HG02642 (cell line): ENCODE data around the gene MRGPRX1.
"Not testable (repeated sequence)": the region's sequence is repeated elsewhere in the genome, so short reads cannot be mapped to it uniquely, and the experiment has no call there.

Experiments
- ATAC-seq: cut with Tn5 transposase; IDR thresholded peaks from one replicate; pipeline ENCODE4 v1.9.1; 2021; ENCODE audit warnings: mild to moderate bottlenecking; ENCODE audit not compliant: unreplicated experiment, poor library complexity

MRGPRX1 gene

GRCh38 chr11:18939314-18939713 is at the start of gene MRGPRX1:
MRGPRX1 (minus strand) TSS chr11:18939414; CDS start chr11:18934784, 4,630 bp downstream.
- ATAC-seq, result no peak

- no peak for ATAC-seq
These were observed 48.4 kb upstream of the MRGPRX1 start for GRCh38 chr11:18987454-18988231.

GRCh38 chr11:18986744-18987143 is 47.5 kb upstream of the MRGPRX1 start:
- no peak for ATAC-seq

- ATAC-seq, result no peak
These were observed 42.7 kb upstream of the MRGPRX1 start for GRCh38 chr11:18981897-18982296.

GRCh38 chr11:18974192-18974591 is 35.0 kb upstream of the MRGPRX1 start:
- ATAC-seq, result no peak

- no peak for ATAC-seq
These were observed 33.1 kb upstream of the MRGPRX1 start for GRCh38 chr11:18972336-18972735.

- ATAC-seq, result no peak
These were observed 30.5 kb upstream of the MRGPRX1 start for GRCh38 chr11:18969720-18970119.

GRCh38 chr11:18958221-18958910 is 19.2 kb upstream of the MRGPRX1 start:
- no peak for ATAC-seq

GRCh38 chr11:18956630-18957029 is 17.4 kb upstream of the MRGPRX1 start:
- ATAC-seq, result no peak

- no peak for ATAC-seq
These were observed 3.1 kb downstream of the MRGPRX1 start for GRCh38 chr11:18936002-18936673.

- ATAC-seq, result no peak
These were observed 4.9 kb downstream of the MRGPRX1 start for GRCh38 chr11:18934195-18934814.

- ATAC-seq, result no peak
These were observed 11.5 kb downstream of the MRGPRX1 start for GRCh38 chr11:18927550-18928322.

- ATAC-seq, result not testable (repeated sequence)
These were observed 13.8 kb downstream of the MRGPRX1 start for GRCh38 chr11:18925426-18925825.

GRCh38 chr11:18912883-18913282 is 26.3 kb downstream of the MRGPRX1 start:
- ATAC-seq, result no peak

GRCh38 chr11:18907391-18907790 is 31.8 kb downstream of the MRGPRX1 start:
- no peak for ATAC-seq

- not testable (repeated sequence) for ATAC-seq
These were observed 38.6 kb downstream of the MRGPRX1 start for GRCh38 chr11:18900637-18901036.

GRCh38 chr11:18900151-18900611 is 39.0 kb downstream of the MRGPRX1 start:
- ATAC-seq, result not testable (repeated sequence)

- not testable (repeated sequence) for ATAC-seq
These were observed 47.5 kb downstream of the MRGPRX1 start for GRCh38 chr11:18891712-18892111.

- no peak for ATAC-seq
These were observed 48.6 kb downstream of the MRGPRX1 start for GRCh38 chr11:18890615-18891014.
